GM12872 (cell line): ENCODE results near the gene TP53I3.

Experiments used
- TF ChIP-seq, protein P1 (sequence below): IDR thresholded peaks from 3 replicates; pipeline ENCODE4 v1.5.1; 2011; ENCODE audit warnings: low read depth, mild to moderate bottlenecking, low read length, moderate library complexity; ENCODE audit not compliant: insufficient read depth

Gene TP53I3

DNA sequence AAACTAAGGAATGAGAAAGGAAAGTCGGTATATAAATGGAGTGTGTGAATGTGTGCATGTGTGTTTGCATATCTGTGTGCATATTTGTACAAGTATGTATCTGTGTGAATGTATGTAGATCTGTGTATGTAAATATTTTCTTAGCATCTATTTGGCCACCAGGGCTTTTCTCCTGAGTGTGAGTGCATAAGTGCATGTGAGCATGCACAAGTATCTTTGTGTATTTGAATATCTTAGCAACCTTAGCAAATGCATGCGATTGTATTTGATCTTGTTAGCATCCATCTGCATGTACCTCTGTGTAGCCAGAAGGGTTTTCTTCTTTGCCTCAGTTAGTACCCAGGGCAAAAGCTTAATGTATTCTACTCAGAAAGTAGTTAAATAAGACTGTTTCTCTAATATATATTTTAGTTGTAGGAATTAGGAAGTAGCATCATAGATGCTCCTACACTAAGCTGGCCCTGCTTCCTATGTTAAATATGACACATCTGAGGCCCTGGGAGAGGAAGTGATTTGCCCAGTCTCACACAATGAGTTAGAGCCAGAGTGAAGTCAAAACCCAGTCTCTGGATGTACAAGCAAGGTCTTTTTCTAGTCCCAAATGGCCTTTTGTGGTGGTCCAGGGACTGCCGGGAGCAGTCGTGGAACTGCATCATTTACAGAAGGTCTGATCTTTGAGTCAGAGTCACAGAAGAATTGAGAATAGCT, 25.9 kb downstream of the TP53I3 start:
- TF ChIP-seq, protein P1, sequence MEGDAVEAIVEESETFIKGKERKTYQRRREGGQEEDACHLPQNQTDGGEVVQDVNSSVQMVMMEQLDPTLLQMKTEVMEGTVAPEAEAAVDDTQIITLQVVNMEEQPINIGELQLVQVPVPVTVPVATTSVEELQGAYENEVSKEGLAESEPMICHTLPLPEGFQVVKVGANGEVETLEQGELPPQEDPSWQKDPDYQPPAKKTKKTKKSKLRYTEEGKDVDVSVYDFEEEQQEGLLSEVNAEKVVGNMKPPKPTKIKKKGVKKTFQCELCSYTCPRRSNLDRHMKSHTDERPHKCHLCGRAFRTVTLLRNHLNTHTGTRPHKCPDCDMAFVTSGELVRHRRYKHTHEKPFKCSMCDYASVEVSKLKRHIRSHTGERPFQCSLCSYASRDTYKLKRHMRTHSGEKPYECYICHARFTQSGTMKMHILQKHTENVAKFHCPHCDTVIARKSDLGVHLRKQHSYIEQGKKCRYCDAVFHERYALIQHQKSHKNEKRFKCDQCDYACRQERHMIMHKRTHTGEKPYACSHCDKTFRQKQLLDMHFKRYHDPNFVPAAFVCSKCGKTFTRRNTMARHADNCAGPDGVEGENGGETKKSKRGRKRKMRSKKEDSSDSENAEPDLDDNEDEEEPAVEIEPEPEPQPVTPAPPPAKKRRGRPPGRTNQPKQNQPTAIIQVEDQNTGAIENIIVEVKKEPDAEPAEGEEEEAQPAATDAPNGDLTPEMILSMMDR: no peak

DNA sequence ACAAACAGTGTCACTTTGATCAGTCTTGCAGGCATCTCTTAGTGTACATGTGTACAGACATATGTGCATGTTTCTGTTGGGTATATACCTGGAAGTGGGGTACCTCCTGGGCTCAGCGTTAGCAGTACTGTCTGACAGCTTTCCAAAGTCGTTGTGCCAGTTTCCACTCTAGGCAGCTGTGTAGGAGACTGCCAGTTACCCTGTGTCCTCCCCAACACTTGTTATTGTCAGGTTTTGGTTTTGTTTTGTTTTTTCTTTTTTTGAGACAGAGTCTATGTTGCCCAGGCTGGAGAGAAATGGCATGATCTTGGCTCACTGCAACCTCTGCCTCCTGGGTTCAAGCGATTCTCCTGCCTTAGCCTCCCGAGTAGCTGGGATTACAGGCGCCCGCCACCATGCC, 28.9 kb downstream of the TP53I3 start:
- TF ChIP-seq, protein P1: no peak

DNA sequence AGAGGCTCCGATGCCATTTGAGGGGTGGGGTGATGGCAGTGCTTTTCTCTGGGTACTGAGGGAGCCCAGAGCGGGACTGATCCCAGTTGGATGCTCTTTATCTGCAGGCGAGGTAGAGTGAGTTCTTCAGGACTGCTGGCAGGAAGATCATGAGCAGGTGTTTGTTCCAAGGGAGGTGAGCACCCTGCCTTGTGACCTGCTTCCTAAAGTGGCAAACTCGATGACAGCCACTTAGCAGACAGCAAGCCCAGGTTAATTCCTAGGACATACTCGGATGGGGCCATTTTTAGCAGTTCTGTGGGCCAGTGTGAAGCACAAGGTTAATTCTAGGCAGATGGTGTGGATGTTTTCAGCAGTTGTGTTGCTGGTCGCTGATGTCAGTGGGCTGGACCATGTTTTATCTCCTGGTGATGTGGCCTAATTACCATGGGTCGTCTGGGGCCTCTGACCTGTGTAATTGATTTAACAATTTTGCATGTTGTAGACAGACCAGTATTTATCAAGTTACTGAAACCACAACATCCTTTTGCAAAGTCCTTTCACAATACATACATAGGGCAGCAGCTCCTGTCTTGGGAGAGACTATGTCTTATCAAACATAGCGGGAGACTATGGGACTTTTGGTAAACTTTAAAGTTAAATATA, 30.1 kb downstream of the TP53I3 start:
- TF ChIP-seq, protein P1: no peak

DNA sequence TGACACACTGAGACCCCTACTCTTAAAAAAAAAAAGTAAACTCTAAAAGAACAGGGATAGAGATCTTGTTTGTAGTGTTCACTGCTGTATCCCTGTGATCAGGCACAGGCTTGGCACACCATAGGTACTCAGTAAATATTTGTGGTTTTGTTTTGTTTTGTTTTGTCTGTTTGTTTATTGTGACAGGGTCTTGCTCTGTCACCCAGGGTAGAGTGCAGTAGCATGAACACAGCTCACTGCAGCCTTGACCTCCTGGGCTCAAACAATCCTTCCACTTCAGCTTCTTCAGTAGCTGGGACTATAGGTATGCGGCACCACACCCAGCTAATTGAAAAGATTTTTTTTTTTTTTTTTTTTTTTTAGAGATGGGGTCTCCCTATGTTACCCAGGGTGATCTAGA, 31.7 kb downstream of the TP53I3 start:
- TF ChIP-seq, protein P1: no peak

DNA sequence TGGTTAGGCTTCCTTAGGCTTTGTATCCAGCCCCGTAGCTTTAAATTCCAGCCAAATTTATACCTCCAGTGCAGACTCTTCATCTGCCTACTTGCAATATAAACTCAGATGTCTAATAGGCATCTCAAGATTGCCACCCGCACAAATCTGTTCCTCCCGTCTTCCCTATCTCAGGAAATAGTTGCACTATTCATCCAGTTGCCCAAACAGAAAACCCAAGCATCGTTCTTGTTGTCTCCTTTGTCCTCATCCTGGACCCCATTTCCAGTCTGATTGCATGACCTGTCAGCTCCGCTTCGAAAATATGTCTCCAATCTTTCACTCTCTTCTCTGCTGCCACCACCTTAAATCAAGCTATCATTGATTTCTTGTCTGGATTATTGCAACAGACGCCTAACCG, 32.8 kb downstream of the TP53I3 start:
- TF ChIP-seq, protein P1: no peak

DNA sequence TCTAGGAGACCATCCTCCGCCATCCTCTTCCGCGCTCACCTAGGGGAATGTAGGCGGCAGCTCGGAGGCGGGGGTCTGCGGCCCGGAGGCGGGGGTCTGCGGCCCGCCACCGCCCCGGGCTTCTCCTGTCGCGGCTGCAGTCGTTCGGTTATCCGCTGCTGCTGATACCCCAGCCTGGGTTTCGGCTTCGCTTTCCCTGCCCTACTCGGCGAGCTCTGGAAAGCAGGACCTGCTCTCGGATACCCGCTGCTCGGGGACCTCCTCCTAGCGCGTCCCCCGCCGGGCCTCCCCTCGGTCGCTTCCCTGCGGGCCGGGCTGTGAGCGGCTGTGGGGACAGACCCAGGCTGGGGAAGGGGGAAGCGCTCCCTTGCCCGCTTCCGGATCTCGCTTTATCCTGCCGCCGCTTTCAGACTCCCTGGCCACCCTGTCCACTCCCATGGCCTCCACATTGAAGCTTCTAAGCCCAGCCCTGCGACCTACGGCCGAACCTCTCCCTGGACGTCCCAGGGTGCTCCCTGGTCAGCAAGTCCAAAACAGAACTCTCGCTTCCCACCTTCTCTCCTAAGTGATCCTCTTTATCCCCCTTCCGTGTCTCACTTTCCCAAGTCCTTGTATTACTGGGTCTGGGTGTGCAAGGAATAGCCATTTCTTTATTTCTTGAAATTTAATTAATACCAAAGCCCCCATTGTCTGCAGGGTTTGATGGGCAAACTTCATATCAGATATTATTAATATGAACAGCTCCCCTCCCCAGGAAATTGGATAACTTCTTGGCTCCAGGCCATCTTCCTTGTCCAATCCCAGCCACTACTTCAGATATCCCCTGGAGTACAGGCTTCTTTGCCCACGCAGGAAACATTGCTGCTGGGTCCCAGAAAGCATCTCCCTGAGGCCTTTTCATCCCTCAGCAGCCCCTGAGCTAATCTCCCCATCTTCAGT, 34.3 kb downstream of the TP53I3 start:
- TF ChIP-seq, protein P1: no peak

DNA sequence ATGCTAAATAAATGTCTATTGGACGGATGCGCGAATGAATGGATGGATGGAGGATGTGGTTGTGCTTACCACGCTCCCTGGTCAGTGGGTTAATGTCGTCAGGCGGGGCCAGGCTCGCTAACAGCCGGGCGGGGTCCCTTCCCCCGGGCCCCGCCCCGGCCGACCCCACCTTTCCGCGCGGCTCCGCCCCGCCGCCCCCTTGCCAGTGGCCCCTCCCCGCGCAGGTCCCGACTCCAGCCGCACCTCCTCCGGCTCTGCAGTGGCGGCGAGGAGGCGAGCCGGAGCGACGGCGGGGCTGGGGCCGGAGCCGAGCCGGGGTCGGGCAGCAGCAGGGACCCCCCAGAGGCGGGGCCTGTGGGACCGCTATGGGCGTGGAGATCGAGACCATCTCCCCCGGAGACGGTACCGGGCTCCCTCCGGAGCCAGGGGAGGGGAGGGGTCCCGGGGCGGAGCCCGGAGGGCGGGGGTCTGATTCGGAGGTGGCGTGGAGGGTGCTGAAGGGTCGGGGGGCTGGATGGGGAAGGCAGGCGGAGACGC, 35.1 kb downstream of the TP53I3 start, which contains the start of gene FKBP1B:
Gene FKBP1B, plus strand, starts transcription at position 257 of the 537 bp plus-strand sequence. Its CDS starts 109 bp downstream, at position 366.
- TF ChIP-seq, protein P1: no peak
